Prostate gland (tissue), 2 donors: ENCODE results near the gene GBE1. TPM values are rescaled to one million over a fixed set of nuclear protein-coding genes. Genes with fewer than 3 reads are reported as not detected.

Experiments used
- DNase-seq: peaks from one replicate; pipeline ENCODE4 v3.0.0-alpha.2; 2019; ENCODE audit warnings: low spot score
- H3K27ac ChIP-seq, 2 donors: fragments of 200-600 bp; sonication (generic); 2 replicates each; pipeline ENCODE4 v1.5.1; 2017 to 2019
- H3K27me3 ChIP-seq: fragments of 200-600 bp; sonication (generic); replicated peaks from 2 replicates; pipeline ENCODE4 v1.5.1; 2019; ENCODE audit not compliant: insufficient read depth
- H3K36me3 ChIP-seq, 2 donors: fragments of 200-600 bp; sonication (generic); 1 replicate in 1 of 2; 2 replicates in 1 of 2; pipeline versions ENCODE4 v1.5.1 to v1.8.1; 2017 to 2019
- H3K4me1 ChIP-seq: fragments of 200-600 bp; sonication (generic); replicated peaks from 2 replicates; pipeline ENCODE4 v1.5.1; 2019
- H3K4me3 ChIP-seq, 2 donors: fragments of 200-600 bp; sonication (generic); 2 replicates each; pipeline ENCODE4 v1.5.1; 2017 to 2019
- H3K9me3 ChIP-seq: fragments of 200-600 bp; sonication (generic); 2 replicates; pipeline ENCODE4 v1.5.1; 2017
- POLR2A ChIP-seq: fragments of 450-650 bp; IDR thresholded peaks from one replicate; pipeline ENCODE4 v1.6.1; 2016; ENCODE audit warnings: antibody characterized with exemption, mild to moderate bottlenecking
- POLR2AphosphoS5 ChIP-seq: sonication (generic); formaldehyde crosslinking; IDR thresholded peaks from one replicate; pipeline ENCODE4 v1.6.1; 2017; ENCODE audit warnings: antibody characterized with exemption
- WGBS: methylation state at CpG from one replicate; pipeline ENCODE4 v1.1.5; 2018; 5-methylcytosine and 5-hydroxymethylcytosine counted together
- intact Hi-C: fragments of 100-400 bp; cut with DNase I; formaldehyde crosslinking; loops from one replicate; pipeline ENCODE4 v1.14.2; 2022
- total RNA-seq, 2 donors: library from RNA; depleted of rRNA; stranded (reverse); fragments of >200 nt; gene quantifications; one replicate each; pipeline ENCODE4 v1.1.0, GENCODE V29; 2016
- TF ChIP-seq, protein P1 (sequence below), 4 experiments: fragments of 200-600 bp in 2 of 4; fragments of 450-650 bp in 2 of 4; sonication (generic) in 2 of 4; IDR thresholded peaks; 1 replicate in 3 of 4; 2 replicates in 1 of 4; pipeline ENCODE4 v1.5.1; 2016 to 2019; ENCODE audit warnings: antibody characterized with exemption in 4 of 4, mild to moderate bottlenecking in 2 of 4, moderate library complexity in 2 of 4

Gene GBE1
- total RNA-seq, 2 donors from 2014 or later = 15.8 to 18.3 TPM

DNA sequence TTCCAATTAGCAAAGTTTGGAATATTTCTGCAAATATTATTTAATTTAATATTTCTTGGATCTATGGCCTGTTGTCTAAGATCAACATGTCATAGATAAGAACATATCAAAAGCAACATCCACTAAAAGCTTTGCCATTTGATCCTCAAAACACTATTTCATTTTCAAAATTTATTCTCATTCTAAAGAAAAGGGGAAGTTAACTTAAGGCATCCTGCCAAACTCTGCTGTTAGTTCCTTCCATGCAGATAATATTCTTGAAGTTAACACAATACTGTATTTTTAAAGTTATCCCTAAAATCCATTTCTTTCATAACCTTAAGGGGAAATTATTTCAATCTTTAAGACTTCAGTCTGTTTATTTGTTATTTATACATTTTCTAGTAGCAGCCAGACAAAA, 28.2 kb upstream of the GBE1 start:
- Histone ChIP-seq H3K27me3 (no peaks in the 10 kb centered on the region), H3K4me1 (no peaks in the 10 kb centered on the region)
- intact Hi-C loops = no loop called here

DNA sequence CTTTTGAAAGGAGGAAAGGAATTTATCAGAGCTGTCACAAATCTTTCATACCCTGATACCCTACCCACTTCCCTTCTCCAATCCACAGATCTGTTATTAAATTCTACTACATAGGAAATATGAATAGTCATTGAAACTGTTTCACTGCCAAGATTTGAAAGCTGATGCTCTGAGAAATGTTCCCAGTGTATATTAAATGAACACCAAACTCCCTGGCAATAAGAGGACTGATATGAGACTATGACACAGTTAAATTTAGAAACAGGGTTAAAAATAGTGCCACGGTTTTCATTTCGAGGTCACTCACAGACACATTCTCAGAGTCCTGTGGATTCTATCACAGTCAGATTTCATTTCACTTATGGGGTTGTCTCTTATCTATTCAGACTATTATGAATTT, 27.2 kb upstream of the GBE1 start:
- Histone ChIP-seq H3K27ac (no peak overlapping the region), H3K4me3 (no peak overlapping the region), H3K9me3 (no peaks in the 10 kb centered on the region), H3K4me1 (no peaks in the 10 kb centered on the region), H3K36me3 (no peaks in the 10 kb centered on the region), H3K27me3 (no peaks in the 10 kb centered on the region)
- intact Hi-C loops = no loop called here
- no peak for DNase-seq
- 70% methylated on average over 2 of the region's 2 CpGs for WGBS
- TF ChIP-seq POLR2A (no peak), POLR2AphosphoS5 (no peak)
- TF ChIP-seq, protein P1, sequence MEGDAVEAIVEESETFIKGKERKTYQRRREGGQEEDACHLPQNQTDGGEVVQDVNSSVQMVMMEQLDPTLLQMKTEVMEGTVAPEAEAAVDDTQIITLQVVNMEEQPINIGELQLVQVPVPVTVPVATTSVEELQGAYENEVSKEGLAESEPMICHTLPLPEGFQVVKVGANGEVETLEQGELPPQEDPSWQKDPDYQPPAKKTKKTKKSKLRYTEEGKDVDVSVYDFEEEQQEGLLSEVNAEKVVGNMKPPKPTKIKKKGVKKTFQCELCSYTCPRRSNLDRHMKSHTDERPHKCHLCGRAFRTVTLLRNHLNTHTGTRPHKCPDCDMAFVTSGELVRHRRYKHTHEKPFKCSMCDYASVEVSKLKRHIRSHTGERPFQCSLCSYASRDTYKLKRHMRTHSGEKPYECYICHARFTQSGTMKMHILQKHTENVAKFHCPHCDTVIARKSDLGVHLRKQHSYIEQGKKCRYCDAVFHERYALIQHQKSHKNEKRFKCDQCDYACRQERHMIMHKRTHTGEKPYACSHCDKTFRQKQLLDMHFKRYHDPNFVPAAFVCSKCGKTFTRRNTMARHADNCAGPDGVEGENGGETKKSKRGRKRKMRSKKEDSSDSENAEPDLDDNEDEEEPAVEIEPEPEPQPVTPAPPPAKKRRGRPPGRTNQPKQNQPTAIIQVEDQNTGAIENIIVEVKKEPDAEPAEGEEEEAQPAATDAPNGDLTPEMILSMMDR (IDR thresholded peaks at IDR 0.05) = no peak

More for the DNA sequence above, 28.2 kb upstream of the GBE1 start:
- no peak for DNase-seq
- TF ChIP-seq, protein P1 (IDR thresholded peaks at IDR 0.05) = no peak
- no peak for TF ChIP-seq POLR2AphosphoS5
- no peak overlapping the region for H3K27ac ChIP-seq
- no peak overlapping the region for H3K4me3 ChIP-seq
- no peaks in the 10 kb centered on the region for H3K36me3 ChIP-seq
- no peaks in the 10 kb centered on the region for H3K9me3 ChIP-seq

DNA sequence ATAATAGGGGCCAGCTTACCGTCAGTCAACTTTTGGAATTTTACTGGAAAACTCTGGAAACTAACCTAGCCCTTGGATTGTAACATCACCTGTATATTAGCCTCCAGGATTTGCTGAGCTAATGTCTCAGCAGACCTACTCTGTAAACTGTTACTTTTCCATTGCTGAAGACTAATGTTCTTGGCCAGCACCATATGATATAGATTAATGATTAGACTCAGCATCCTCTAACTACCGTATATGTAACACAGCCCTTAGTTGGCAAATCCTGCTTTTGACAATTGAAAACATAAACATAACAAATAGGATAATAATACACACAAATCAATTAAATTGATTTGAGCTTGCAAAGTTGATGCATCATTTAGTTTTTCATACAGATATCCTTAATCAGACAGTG, 26.6 kb upstream of the GBE1 start:
- TF ChIP-seq POLR2A (no peak), POLR2AphosphoS5 (no peak)
- TF ChIP-seq, protein P1 (IDR thresholded peaks at IDR 0.05) = no peak
- intact Hi-C loops = no loop called here
- Histone ChIP-seq H3K9me3 (no peaks in the 10 kb centered on the region), H3K4me1 (no peaks in the 10 kb centered on the region), H3K4me3 (no peak overlapping the region), H3K36me3 (no peaks in the 10 kb centered on the region), H3K27me3 (no peaks in the 10 kb centered on the region), H3K27ac (no peak overlapping the region)
- no peak for DNase-seq
- WGBS = 72% methylated on average over 2 of the region's 2 CpGs

DNA sequence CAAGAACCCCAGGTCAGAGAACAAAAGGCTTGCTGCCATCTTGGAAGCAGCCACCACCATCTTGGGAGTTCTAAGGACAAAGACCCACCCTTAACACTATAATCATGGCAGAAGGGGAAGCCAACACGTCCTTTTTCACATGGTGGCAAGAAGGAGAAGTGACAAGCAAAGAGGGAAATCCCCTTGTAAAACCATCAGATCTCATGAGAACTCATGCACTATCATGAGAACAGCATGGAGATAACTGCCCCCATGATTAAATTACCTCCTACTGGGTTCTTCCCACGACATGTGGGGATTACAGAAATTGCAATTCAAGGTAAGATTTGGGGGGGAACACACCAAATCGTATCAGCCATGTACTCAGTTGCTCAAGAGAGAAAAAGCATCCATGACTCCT, 21.1 kb upstream of the GBE1 start:
- TF ChIP-seq, protein P1 (IDR thresholded peaks at IDR 0.05) = no peak
- TF ChIP-seq POLR2A (no peak), POLR2AphosphoS5 (no peak)

DNA sequence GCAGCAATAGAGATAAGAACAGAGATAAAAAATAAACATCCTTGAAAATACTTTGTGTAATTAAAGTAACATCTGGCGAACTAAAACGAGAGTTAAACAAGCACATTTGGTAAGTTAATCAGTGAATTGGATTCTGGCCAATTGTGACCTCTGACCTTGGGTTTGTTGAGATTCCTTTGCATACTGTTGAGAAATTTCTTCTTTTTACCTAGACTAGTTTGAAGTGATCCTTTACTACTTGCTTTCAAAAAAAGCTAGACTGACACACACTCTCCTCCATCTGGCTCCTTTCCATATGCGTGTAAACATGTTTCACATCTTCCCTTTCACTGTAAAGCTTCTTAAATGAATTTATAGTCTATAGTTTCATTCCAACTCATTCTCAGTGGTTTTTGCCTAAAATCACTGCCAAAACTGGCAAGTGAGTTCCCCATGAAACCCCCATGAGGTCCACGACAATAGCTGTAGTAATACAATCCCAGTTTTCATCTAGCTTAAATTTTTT, 17.3 kb upstream of the GBE1 start:
- no peaks in the 10 kb centered on the region for H3K36me3 ChIP-seq
- H3K4me3 ChIP-seq = no peak overlapping the region
- intact Hi-C loops = no loop called here
- no peak for DNase-seq
- no peak overlapping the region for H3K27ac ChIP-seq
- no peaks in the 10 kb centered on the region for H3K9me3 ChIP-seq
- no peaks in the 10 kb centered on the region for H3K4me1 ChIP-seq
- H3K27me3 ChIP-seq = no peaks in the 10 kb centered on the region
- WGBS = 26% methylated on average over 4 of the region's 4 CpGs
- TF ChIP-seq, protein P1 (IDR thresholded peaks at IDR 0.05) = no peak

More for the DNA sequence above, 21.1 kb upstream of the GBE1 start:
- H3K4me3 ChIP-seq = no peak overlapping the region
- no peaks in the 10 kb centered on the region for H3K27me3 ChIP-seq
- no peaks in the 10 kb centered on the region for H3K4me1 ChIP-seq
- no peak for DNase-seq
- H3K9me3 ChIP-seq = no peaks in the 10 kb centered on the region
- H3K27ac ChIP-seq = no peak overlapping the region
- H3K36me3 ChIP-seq = no peaks in the 10 kb centered on the region
- intact Hi-C loops = no loop called here
- WGBS = 35% methylated on average over 3 of the region's 3 CpGs
